Measurements from ENCODE around the gene NAT9.

The NAT9 gene

DNA sequence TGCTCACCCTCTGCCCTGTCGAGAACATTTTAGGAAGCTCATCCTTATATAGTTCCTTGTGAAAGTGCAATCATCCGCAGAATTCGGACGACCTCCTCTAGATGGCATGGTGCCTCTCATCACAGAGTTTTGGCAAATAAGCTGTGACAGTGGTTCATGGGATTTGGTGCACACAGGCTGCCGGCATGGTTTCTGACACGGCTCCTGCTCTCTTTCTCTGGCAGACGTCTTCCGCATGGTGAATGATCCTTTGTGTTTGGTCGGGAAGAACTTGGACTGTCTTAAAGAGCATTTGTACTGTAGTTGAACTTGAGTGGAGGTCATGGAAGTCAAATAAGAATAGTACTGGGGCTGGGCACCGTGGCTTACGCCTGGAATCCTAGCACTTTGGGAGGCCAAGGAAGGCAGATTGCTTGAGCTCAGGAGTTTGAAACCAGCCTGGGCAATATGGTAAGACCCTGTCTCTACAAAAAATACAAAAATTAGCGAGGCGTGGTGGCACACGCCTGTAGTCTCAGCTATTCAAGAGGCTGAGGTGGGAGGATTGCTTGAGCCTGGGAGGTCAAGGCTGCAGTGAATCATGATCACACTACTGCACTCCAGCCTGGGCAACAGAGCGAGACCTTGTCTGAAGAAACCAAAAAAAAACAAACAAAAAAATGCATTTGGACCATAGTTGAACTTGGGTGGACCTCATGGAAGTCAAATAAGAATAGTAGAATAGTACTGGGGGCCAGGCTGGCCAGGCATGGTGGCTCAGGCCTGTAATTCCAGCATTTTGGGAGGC, 34.7 kb upstream of the NAT9 start:
- ATAC-seq = no peak
- H3K27ac Mint-ChIP-seq = no peak overlapping the region
- peaks cover 52% of the 10 kb centered on the region for H3K36me3 Mint-ChIP-seq
- H3K27me3 Mint-ChIP-seq = no peaks in the 10 kb centered on the region
- no peaks in the 10 kb centered on the region for H3K4me1 Mint-ChIP-seq
- no peak overlapping the region for H3K4me3 Mint-ChIP-seq
- H3K9me3 Mint-ChIP-seq = no peaks in the 10 kb centered on the region

GRCh38 chr17:74808714-74809430, 32.7 kb upstream of the NAT9 start:
- Mint-ChIP-seq H3K27ac (no peak overlapping the region), H3K27me3 (no peaks in the 10 kb centered on the region), H3K9me3 (no peaks in the 10 kb centered on the region), H3K4me1 (no peaks in the 10 kb centered on the region), H3K36me3 (peaks cover 57% of the 10 kb centered on the region), H3K4me3 (no peak overlapping the region)
- ATAC-seq = no peak

DNA sequence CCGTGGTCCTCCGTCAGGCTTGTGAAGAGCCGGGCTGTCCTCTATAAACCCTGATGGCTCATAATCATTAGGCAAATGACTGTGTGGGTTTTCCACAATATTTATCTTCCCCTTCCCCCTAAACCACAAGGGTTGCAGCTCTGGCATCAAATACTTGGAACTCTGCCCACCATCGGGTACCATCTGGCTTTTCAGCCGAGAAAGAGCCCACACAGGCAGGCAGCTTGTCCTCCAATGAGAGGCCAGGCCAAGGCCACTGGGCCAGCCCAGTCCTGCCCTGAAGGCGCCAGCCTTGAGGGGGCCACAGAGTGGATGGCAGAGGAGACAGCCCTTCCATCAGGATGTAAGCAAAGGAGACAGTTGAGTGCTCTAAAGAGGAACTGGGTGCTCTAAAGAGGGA, 31.8 kb upstream of the NAT9 start:
- H3K4me3 Mint-ChIP-seq = no peak overlapping the region
- H3K9me3 Mint-ChIP-seq = no peaks in the 10 kb centered on the region
- H3K27me3 Mint-ChIP-seq = no peaks in the 10 kb centered on the region
- no peak for ATAC-seq
- H3K4me1 Mint-ChIP-seq = no peaks in the 10 kb centered on the region
- no peak overlapping the region for H3K27ac Mint-ChIP-seq
- peaks cover 47% of the 10 kb centered on the region for H3K36me3 Mint-ChIP-seq

DNA sequence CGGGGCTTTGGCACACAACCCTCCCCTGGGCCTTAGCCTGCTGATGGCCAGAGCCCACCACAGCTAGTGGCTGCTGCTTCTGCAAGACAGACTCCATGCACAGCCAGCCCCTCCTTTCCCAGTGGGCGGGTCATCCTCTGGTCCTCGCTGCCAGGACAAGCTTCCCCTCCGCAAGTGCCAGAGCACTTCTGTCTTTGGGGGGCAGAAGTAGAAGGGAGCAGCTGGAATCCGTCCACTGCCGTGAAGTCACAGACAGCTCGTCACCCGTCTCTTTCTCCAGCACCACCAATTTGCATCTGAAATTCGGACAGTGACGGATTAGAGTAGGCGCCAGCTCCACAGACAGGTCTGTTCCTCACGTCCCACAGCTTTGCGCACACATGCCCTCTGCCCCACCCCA, 31.3 kb upstream of the NAT9 start:
- no peak for ATAC-seq
- no peak overlapping the region for H3K4me3 Mint-ChIP-seq
- H3K4me1 Mint-ChIP-seq = no peaks in the 10 kb centered on the region
- no peaks in the 10 kb centered on the region for H3K27me3 Mint-ChIP-seq
- H3K9me3 Mint-ChIP-seq = no peaks in the 10 kb centered on the region
- H3K36me3 Mint-ChIP-seq = peaks cover 42% of the 10 kb centered on the region
- no peak overlapping the region for H3K27ac Mint-ChIP-seq

- Mint-ChIP-seq H3K4me3 (no peak overlapping the region), H3K27ac (no peak overlapping the region), H3K9me3 (no peaks in the 10 kb centered on the region), H3K27me3 (no peaks in the 10 kb centered on the region), H3K36me3 (peaks cover 51% of the 10 kb centered on the region), H3K4me1 (no peaks in the 10 kb centered on the region)
- ATAC-seq = no peak
Measured at GRCh38 chr17:74806334-74806733, 30.2 kb upstream of the NAT9 start.

- H3K36me3 Mint-ChIP-seq = peaks cover 52% of the 10 kb centered on the region
- H3K4me3 Mint-ChIP-seq = no peak overlapping the region
- no peaks in the 10 kb centered on the region for H3K4me1 Mint-ChIP-seq
- no peaks in the 10 kb centered on the region for H3K27me3 Mint-ChIP-seq
- no peak for ATAC-seq
- no peaks in the 10 kb centered on the region for H3K9me3 Mint-ChIP-seq
- no peak overlapping the region for H3K27ac Mint-ChIP-seq
Measured at GRCh38 chr17:74805591-74805991, 29.4 kb upstream of the NAT9 start.

DNA sequence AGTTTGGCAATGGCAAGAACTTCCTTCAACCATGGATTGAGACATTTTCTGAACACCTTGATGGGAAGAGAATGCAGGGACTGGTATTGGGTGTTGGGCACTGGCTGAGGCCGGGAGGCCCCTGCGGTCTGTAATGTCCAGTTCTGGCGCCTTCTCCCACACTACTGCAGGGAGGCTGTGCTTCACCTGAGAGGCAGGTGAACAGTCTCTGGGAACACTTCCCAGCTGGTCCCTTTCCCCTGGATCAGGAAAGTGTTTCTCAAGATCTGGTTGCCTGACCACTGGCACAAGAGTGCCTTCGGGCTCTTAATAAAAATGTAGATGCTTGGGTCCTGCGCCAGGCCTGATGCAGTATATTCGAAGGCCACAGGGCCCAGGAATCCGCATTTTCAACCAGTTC, 28.5 kb upstream of the NAT9 start:
- ATAC-seq = no peak
- H3K9me3 Mint-ChIP-seq = no peaks in the 10 kb centered on the region
- H3K36me3 Mint-ChIP-seq = peaks cover 54% of the 10 kb centered on the region
- H3K27me3 Mint-ChIP-seq = no peaks in the 10 kb centered on the region
- H3K4me1 Mint-ChIP-seq = no peaks in the 10 kb centered on the region
- no peak overlapping the region for H3K4me3 Mint-ChIP-seq
- no peak overlapping the region for H3K27ac Mint-ChIP-seq

- H3K27ac Mint-ChIP-seq = no peak overlapping the region
- no peaks in the 10 kb centered on the region for H3K4me1 Mint-ChIP-seq
- no peaks in the 10 kb centered on the region for H3K9me3 Mint-ChIP-seq
- H3K36me3 Mint-ChIP-seq = peaks cover 59% of the 10 kb centered on the region
- H3K4me3 Mint-ChIP-seq = no peak overlapping the region
- H3K27me3 Mint-ChIP-seq = no peaks in the 10 kb centered on the region
- ATAC-seq = no peak
Measured at GRCh38 chr17:74803971-74804370, 27.8 kb upstream of the NAT9 start.

DNA sequence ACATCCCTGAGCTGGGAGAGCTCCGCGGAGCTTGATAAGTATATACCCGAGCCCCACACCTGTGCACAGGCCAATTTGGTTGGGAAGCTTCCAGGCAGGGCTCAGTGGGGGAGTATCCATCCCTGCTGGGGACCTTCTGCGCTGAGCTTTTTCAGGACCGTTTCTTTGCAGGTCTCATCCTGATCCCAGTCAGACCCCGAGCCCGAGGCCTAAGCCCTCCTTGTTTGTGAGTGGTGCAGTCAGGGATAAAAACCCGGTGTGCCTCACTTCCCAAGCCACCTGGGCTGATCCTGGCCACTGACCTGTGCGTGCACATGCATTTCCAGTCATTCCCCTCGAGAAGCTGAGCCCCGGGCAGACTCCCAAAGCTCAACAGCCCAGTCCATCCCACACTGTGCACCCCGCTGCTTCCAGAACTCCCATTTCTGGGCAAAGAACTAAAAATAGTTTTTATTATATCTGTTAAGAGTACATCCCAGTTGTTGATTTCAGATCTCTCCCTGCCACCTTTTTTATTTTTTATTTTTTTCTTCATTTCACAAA, 27.3 kb upstream of the NAT9 start:
- H3K4me3 Mint-ChIP-seq = no peak overlapping the region
- H3K9me3 Mint-ChIP-seq = no peaks in the 10 kb centered on the region
- ATAC-seq = no peak
- H3K4me1 Mint-ChIP-seq = no peaks in the 10 kb centered on the region
- peaks cover 64% of the 10 kb centered on the region for H3K36me3 Mint-ChIP-seq
- no peaks in the 10 kb centered on the region for H3K27me3 Mint-ChIP-seq
- H3K27ac Mint-ChIP-seq = no peak overlapping the region

DNA sequence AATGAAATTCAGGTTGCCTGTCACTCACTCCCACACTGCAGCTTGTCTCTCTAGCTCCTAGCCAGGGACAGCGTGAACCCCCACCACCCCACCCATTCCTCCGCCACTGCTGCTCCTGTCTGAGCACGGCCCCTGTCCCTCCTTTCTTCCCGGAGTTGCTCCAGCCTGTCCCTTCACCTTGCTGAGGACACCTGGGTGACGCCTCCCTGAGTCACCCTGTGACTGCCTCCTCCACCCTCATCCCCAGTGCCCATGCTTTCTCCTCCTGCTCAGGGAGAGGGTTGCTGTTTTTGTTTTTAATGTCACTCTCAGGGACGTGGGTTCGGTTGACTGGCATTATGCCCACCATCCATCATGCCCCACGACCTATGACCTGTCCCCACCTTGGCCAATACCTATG, 25.8 kb upstream of the NAT9 start:
- H3K4me1 Mint-ChIP-seq = no peaks in the 10 kb centered on the region
- no peak overlapping the region for H3K27ac Mint-ChIP-seq
- H3K9me3 Mint-ChIP-seq = no peaks in the 10 kb centered on the region
- no peaks in the 10 kb centered on the region for H3K27me3 Mint-ChIP-seq
- no peak for ATAC-seq
- no peak overlapping the region for H3K4me3 Mint-ChIP-seq
- peaks cover 67% of the 10 kb centered on the region for H3K36me3 Mint-ChIP-seq

DNA sequence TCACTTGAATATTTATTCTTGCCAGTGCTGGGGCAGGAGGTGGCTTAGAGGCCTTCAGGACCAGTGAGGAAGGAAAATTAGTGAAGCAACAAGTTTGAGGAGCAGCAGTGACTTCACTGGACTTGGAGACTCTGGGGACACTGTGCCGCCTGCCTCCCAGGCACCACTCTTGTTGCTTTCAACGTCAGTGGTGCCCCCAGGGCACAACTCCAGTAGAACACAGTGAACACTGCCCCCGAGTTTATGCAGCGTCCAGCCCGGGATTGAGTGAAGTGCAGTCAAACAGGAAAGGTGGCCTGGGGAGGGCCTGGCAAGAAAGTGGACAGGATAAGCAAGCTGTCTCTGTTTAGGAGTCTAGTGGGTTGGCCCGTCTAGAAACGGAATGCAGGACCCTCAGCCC, 24.4 kb upstream of the NAT9 start:
- Mint-ChIP-seq H3K9me3 (no peaks in the 10 kb centered on the region), H3K36me3 (peaks cover 70% of the 10 kb centered on the region)
- no peak for ATAC-seq

GRCh38 chr17:74799097-74799496, 23.0 kb upstream of the NAT9 start:
- Mint-ChIP-seq H3K9me3 (no peaks in the 10 kb centered on the region), H3K4me1 (no peaks in the 10 kb centered on the region), H3K4me3 (no peak overlapping the region), H3K36me3 (peaks cover 75% of the 10 kb centered on the region), H3K27me3 (no peaks in the 10 kb centered on the region), H3K27ac (no peak overlapping the region)
- ATAC-seq = no peak

More for the DNA sequence above, 24.4 kb upstream of the NAT9 start:
- H3K4me1 Mint-ChIP-seq = no peaks in the 10 kb centered on the region
- no peaks in the 10 kb centered on the region for H3K27me3 Mint-ChIP-seq
- H3K4me3 Mint-ChIP-seq = no peak overlapping the region
- no peak overlapping the region for H3K27ac Mint-ChIP-seq

DNA sequence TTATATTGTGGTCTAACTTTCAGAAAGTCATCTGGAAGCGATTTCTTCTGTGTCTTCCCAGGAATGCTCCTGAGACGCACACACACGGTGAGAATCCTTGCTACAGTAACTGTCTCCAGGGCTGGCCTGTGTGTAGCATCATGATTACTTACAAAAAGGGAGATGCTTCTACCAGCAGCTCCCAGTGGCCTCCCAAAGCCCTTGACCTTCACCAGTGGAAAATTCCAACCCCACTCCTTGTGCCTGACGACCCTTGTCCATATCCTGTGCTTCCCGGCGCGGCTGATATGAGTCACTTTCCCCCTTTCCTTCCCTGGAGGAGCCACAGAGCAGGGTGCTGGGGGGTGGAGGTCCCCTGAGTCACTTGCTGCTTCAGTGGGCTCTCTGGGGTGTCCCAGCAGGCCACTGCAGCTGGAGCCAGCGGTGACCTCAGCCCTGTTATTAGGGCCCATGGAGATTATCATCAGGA, 22.1 kb upstream of the NAT9 start:
- Mint-ChIP-seq H3K27ac (no peak overlapping the region), H3K36me3 (peaks cover 82% of the 10 kb centered on the region), H3K4me3 (no peak overlapping the region), H3K9me3 (no peaks in the 10 kb centered on the region), H3K27me3 (no peaks in the 10 kb centered on the region), H3K4me1 (no peaks in the 10 kb centered on the region)
- no peak for ATAC-seq

DNA sequence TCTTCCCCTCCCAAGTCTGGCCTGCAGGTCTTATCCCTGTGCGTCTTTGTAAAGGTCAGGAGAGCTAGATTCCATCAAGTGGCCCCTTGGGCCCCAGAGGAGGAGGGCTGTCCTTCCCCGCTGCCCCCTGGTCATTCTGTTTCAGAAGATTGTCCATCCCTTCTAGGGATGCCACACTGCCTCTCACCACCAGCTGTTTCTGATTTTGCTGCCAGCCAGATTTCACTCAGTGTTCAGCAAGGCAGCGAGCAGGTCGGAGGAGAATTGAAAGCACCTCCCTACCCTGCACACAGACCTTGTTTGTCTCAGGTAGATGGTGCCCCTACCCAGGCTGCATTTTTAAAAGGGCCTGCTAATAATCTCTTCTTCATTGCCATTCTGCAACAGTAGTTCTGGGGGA, 21.7 kb upstream of the NAT9 start:
- H3K27me3 Mint-ChIP-seq = no peaks in the 10 kb centered on the region
- ATAC-seq = no peak
- no peak overlapping the region for H3K4me3 Mint-ChIP-seq
- peaks cover 86% of the 10 kb centered on the region for H3K36me3 Mint-ChIP-seq
- no peaks in the 10 kb centered on the region for H3K9me3 Mint-ChIP-seq
- H3K4me1 Mint-ChIP-seq = no peaks in the 10 kb centered on the region
- H3K27ac Mint-ChIP-seq = no peak overlapping the region

DNA sequence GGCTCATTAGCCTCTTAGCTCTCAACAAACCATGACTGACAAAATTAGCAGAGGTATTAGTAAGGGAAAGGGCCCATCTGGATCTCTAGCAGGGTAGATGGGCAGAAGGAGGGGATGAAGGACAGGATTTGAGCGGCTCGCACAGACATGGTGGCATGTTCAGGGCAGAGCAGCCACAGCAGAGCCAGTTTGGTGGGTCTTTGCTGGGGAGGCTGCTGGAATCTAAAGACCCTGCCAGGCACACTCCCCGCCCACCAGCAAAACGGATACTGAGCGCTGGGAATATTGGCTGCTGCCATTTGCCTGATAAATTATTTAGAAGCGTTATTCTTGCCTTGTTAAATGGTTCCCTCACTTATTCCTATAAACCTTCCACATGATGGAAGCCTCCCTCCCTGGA, 20.7 kb upstream of the NAT9 start:
- ATAC-seq = no peak
- Mint-ChIP-seq H3K27me3 (no peaks in the 10 kb centered on the region), H3K4me3 (no peak overlapping the region), H3K27ac (no peak overlapping the region), H3K36me3 (peaks cover 85% of the 10 kb centered on the region), H3K4me1 (no peaks in the 10 kb centered on the region), H3K9me3 (no peaks in the 10 kb centered on the region)

DNA sequence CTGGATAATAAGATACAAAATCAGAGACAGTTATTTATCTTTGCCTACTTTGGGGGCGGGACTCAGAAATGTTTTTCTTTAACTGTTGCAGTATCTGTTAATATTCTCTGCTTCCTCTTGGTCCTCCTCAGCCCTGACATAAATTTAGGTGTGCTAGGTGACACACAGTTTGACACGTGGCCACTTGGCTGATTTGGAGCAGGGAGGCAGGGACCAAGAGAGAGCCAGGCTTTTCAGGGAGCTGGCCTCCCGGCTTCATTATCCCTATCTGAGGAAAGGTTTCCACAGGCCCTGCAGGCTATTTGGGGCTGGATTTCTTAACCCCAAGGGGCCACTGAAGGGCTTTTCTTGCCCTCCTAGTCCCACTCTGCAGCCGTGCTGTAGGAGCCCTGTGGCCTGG, 20.1 kb upstream of the NAT9 start:
- Mint-ChIP-seq H3K27me3 (no peaks in the 10 kb centered on the region), H3K4me3 (no peak overlapping the region), H3K27ac (no peak overlapping the region), H3K4me1 (peaks cover 6% of the 10 kb centered on the region), H3K9me3 (no peaks in the 10 kb centered on the region), H3K36me3 (peaks cover 85% of the 10 kb centered on the region)
- ATAC-seq = no peak
